ENCODE results near the gene GSG1L2.

The GSG1L2 gene

GRCh38 chr17:9821921-9822320 lies at the start of gene GSG1L2:
GSG1L2 (minus strand) TSS chr17:9822079; CDS start chr17:9822071, 8 bp downstream.
- no peak for DNase-seq

- DNase-seq, result no peak
Measured at GRCh38 chr17:9868552-9868951, 46.7 kb upstream of the GSG1L2 start.

GRCh38 chr17:9865586-9865985 lies 43.7 kb upstream of the GSG1L2 start:
- no peak for DNase-seq

- no peak for DNase-seq
Measured at GRCh38 chr17:9862949-9863348, 41.1 kb upstream of the GSG1L2 start.

GRCh38 chr17:9862220-9862619 lies 40.3 kb upstream of the GSG1L2 start:
- DNase-seq, result no peak

GRCh38 chr17:9860851-9861250 lies 39.0 kb upstream of the GSG1L2 start:
- no peak for DNase-seq

- no peak for DNase-seq
Measured at GRCh38 chr17:9859781-9860180, 37.9 kb upstream of the GSG1L2 start.

GRCh38 chr17:9855036-9855435 lies 33.2 kb upstream of the GSG1L2 start:
- DNase-seq, result no peak

GRCh38 chr17:9854255-9854654 lies 32.4 kb upstream of the GSG1L2 start:
- no peak for DNase-seq

- no peak for DNase-seq
Measured at GRCh38 chr17:9850151-9850550, 28.3 kb upstream of the GSG1L2 start.

- DNase-seq, result no peak
Measured at GRCh38 chr17:9845306-9845705, 23.4 kb upstream of the GSG1L2 start.

GRCh38 chr17:9844153-9844552 lies 22.3 kb upstream of the GSG1L2 start:
- DNase-seq, result no peak

- DNase-seq, result no peak
Measured at GRCh38 chr17:9843152-9844010, 21.5 kb upstream of the GSG1L2 start.

GRCh38 chr17:9842057-9842758 lies 20.3 kb upstream of the GSG1L2 start:
- no peak for DNase-seq

GRCh38 chr17:9839433-9839832 lies 17.6 kb upstream of the GSG1L2 start:
- no peak for DNase-seq

GRCh38 chr17:9837551-9838471 lies 15.9 kb upstream of the GSG1L2 start:
- DNase-seq, result no peak

GRCh38 chr17:9833922-9834321 lies 12.0 kb upstream of the GSG1L2 start:
- no peak for DNase-seq

- no peak for DNase-seq
Measured at GRCh38 chr17:9830711-9831110, 8.8 kb upstream of the GSG1L2 start.

GRCh38 chr17:9829343-9829742 lies 7.5 kb upstream of the GSG1L2 start:
- no peak for DNase-seq

GRCh38 chr17:9828296-9829295 lies 6.7 kb upstream of the GSG1L2 start:
- no peak for DNase-seq

- no peak for DNase-seq
Measured at GRCh38 chr17:9825641-9826150, 3.8 kb upstream of the GSG1L2 start, which contains the start of gene GLP2R. GLP2R (plus strand) TSS chr17:9825924; CDS start chr17:9826064, 140 bp downstream.
